SKM-1 (cell line): ENCODE data around the gene LARGE1.
A peak's percentile ranks its signal among the peaks of the same experiment; 100 is the strongest.

Experiments used
- DNase-seq: peaks from one replicate; lab custom pipeline; 2025; ENCODE audit not compliant: unreplicated experiment; lab: John Stamatoyannopoulos, UW

The LARGE1 gene

GRCh38 chr22:33825761-33826160 is 94.5 kb downstream of the LARGE1 start:
- no peak for DNase-seq

- DNase-seq, result no peak
These were observed 96.7 kb downstream of the LARGE1 start for GRCh38 chr22:33823552-33823951.

GRCh38 chr22:33821290-33821689 is 99.0 kb downstream of the LARGE1 start:
- no peak for DNase-seq

- DNase-seq, result no peak
These were observed 100.5 kb downstream of the LARGE1 start for GRCh38 chr22:33819743-33820142.

GRCh38 chr22:33817512-33818127 is 102.7 kb downstream of the LARGE1 start:
- DNase-seq, result no peak

- DNase-seq, result no peak
These were observed 107.8 kb downstream of the LARGE1 start for GRCh38 chr22:33812360-33812977.

- no peak for DNase-seq
These were observed 108.6 kb downstream of the LARGE1 start for GRCh38 chr22:33811686-33812085.

- DNase-seq, result no peak
These were observed 109.1 kb downstream of the LARGE1 start for GRCh38 chr22:33811208-33811607.

GRCh38 chr22:33807470-33807869 is 112.8 kb downstream of the LARGE1 start:
- DNase-seq, result no peak

GRCh38 chr22:33806191-33806590 is 114.1 kb downstream of the LARGE1 start:
- no peak for DNase-seq

GRCh38 chr22:33803371-33804282 is 116.6 kb downstream of the LARGE1 start:
- DNase-seq, result no peak

- DNase-seq, result no peak
These were observed 121.9 kb downstream of the LARGE1 start for GRCh38 chr22:33798401-33798800.

- DNase-seq, result peak; percentile 62
These were observed 123.8 kb downstream of the LARGE1 start for GRCh38 chr22:33796494-33796893.

GRCh38 chr22:33793475-33793874 is 126.8 kb downstream of the LARGE1 start:
- no peak for DNase-seq

- no peak for DNase-seq
These were observed 127.4 kb downstream of the LARGE1 start for GRCh38 chr22:33792832-33793231.

- no peak for DNase-seq
These were observed 130.5 kb downstream of the LARGE1 start for GRCh38 chr22:33789690-33790253.

- no peak for DNase-seq
These were observed 131.3 kb downstream of the LARGE1 start for GRCh38 chr22:33788927-33789326.

- no peak for DNase-seq
These were observed 132.4 kb downstream of the LARGE1 start for GRCh38 chr22:33787645-33788456.

GRCh38 chr22:33786149-33786548 is 134.1 kb downstream of the LARGE1 start:
- DNase-seq, result no peak

GRCh38 chr22:33785283-33785968 is 134.8 kb downstream of the LARGE1 start:
- DNase-seq, result no peak
